HG02870 (cell line): ENCODE data around the gene NAGA.
"Not testable (repeated sequence)": the region's sequence is repeated elsewhere in the genome, so short reads cannot be mapped to it uniquely, and the experiment has no call there.

ENCODE experiments used
- ATAC-seq: cut with Tn5 transposase; IDR thresholded peaks from one replicate; pipeline ENCODE4 v1.9.1; 2021; ENCODE audit warnings: mild to moderate bottlenecking, moderate library complexity; ENCODE audit not compliant: unreplicated experiment

The NAGA gene

DNA sequence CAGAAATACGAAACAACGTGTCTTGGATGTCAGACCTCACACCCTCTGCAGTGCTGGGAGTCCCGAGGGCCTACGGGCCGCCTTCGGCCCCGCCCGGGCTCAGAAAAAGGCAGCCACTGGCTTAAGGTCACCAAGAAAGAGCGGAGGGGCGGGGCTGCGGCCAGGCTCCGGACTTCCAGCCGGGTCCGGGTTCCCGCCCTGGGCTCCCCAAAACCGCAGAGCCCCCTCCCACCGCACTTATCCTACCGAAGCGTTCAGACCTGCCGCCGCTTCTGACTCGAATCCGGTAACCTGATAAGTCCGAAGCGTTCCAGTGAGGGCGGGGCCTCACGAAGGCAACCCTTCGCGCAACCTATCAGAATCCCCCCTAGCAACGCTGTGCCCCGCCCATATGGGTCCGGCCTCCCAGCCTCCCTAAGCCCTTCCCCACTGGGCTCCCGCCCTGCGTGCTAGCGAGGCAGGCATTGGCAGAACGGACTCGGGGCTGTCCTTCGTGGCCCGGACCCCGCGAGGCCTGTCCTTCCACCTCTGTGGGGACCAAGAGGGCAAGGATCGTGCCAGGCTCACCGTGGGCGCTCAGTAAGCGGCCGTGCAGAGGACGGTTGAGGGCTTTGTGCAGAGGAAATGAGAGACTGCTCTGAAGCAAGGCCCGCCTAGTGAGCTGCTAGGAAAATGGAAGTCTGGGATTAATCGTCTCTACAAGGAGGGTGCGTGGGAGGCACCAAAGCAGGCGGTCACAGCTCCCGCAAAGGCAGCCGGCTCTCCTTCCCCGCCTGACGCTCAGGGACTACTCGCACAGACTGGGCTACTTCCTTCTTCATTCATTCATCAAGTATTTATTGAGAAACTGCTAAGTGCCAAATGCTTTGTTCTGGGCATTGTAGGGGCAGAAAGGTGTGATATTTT is at the start of gene NAGA:
Gene NAGA, minus strand, starts transcription at position 296 of the 906 bp plus-strand sequence. CDS start 515 bp downstream, outside the sequence.
- peak; percentile 87 for ATAC-seq

DNA sequence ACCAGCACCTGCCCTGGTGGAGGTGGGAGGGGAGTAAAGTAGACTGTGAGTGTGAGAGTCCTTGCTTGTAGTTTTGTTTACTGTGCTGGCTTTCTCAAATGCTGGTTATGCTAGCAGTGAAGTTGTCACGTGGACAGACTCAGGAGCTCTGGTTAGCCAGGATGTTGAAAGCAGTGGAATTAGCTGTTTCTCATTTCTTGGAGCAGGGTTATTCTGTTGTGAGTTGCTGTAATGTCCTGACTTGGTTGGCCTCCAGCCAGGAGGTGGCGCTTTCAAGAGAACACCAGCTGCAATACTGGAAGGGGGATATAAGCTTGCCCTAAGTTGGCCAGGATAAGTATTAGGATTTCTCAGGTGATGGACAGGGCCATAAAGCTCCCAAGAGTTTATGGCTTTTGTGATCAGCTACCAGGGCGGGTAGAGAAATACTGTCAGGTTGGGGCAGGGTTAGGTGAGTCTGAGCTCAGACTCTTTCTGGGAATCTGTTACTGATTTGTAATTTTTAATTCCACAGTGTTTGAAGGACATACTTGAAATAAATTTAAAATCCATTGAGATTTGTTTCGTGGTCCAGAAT is 46.3 kb upstream of the NAGA start:
- ATAC-seq, result no peak

DNA sequence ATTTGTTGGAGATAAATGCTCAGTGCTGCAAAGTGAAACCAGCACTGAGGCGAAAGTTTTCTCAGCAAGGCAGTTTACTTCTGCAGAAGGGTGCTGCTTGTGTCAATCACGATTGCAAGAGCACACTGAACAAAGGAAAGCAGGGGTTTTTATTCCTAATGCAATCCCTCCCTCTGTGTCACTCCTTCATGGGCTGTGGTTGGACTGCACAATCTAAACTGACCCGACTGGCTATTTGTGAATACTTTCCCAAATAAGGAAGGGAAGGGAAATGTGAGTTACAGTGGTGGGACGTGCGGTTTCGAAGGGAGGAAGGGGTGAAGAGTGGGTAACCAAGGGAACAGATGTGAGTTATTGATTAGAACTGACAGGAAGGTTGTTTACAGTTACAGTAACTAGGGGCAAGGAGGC is 44.8 kb upstream of the NAGA start:
- not testable (repeated sequence) for ATAC-seq

DNA sequence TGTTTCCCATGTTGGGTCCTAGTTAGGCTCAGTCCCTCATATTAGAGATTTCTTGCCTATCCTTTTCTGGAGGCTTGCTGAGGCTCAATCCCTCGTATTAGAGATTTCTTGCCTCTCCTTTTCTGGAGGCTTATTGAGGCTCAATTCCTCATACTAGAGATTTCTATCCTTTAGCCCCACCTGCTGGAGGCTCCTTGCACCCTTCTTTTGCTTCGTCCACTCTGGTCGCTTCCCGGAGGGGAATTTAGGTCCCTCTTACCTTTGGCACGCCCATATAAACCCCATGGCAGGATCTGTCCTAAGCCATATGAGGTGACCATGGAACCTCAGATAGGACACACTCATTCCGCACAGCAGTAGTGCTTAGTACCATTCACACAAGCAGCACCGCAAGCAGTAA is 44.1 kb upstream of the NAGA start:
- no peak for ATAC-seq

DNA sequence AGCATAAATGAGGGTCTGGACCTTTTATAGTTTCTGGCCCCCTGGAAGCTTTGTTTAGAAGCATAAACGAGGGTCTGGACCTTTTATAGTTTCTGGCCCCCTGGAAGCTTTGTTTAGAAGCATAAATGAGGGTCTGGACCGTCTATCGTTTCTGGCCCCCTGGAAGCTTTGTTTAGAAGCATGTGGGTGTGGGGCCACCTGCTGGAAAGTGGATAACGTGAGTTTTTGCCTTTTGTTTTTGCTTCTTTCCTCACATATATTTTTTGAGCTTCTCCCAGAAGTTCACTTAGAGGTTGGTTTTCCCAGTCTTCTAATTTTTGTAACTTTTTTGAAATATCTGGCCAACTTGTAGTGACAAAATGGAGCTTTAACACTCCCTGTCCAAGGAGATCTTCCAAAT is 42.2 kb upstream of the NAGA start:
- ATAC-seq, result not testable (repeated sequence)

DNA sequence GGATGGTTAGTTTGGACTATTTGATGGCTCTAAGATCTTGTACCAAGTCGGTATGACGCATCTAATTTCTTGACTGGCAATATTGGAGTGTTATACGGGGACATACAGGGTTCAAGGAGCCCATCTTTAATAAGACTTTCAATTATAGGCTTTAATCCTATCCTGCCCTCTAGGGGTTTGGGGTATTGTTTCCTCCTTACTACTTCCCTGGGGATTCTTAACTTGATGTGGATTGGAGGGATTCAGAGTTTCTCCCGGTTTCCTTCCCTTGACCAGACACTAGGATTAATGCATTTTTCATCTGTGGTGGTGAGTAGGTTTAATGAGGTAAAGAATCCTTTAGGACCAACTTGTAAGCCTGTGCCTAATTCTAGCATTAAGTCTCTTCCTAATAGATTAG is 41.2 kb upstream of the NAGA start:
- no peak for ATAC-seq

DNA sequence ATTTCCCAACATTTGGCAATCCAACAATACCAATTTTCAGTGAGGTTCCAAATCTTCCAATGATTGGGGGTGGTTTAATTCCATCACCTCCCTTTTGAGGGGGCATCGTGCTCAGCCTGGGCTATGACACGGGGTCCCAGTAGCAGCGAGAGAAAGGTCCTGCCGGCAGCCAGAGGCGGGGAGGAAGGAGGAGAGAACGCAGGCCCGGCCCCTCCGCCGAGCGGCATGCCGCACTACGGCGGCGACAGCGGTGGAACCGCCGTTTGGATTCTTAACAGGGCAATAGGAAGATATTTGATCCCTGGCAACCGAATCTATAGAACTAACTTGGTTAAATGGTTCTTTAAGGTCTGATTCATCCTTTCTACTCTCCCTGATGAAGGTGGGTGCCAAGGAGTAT is 38.2 kb upstream of the NAGA start:
- no peak for ATAC-seq

DNA sequence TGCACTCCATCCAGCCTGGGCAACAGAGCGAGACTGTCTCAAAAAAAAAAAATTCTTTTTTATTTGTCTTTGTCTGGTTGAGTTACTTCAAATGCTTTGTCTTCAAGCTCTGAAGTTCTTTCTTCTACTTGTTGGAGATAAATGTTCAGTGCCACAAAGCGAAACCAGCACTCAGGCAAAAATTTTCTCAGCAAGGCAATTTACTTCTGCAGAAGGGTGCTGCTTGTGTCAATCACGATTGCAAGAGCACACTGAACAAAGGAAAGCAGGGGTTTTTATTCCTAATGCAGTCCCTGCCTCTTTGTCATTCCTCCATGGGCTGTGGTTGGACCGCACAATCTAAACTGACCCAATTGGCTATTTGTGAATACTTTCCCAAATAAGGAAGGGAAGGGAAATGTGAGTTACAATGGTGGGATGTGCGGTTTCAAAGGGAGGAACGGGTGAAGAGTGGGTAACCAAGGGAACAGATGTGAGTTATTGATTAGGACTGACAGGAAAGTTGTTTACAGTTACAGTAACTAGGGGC is 33.8 kb upstream of the NAGA start:
- not testable (repeated sequence) for ATAC-seq

DNA sequence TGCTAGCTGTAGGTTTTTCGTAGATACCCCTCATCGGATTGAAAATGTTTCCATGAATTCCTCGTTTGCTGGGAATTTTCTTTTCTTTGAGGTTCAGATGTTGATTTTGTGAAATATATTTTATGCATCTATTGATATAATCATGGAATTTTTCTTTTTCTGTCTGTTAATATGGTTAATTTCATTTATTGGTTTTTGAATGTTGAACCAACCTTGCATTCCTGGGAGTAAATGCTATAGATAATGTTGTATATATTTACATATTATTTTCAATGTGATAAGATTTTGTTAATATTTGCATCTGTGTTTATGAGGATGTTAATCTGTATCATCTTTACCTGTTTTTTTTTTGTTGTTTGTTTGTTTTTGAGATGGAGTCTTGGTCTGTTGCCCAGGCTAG is 30.6 kb upstream of the NAGA start:
- no peak for ATAC-seq

DNA sequence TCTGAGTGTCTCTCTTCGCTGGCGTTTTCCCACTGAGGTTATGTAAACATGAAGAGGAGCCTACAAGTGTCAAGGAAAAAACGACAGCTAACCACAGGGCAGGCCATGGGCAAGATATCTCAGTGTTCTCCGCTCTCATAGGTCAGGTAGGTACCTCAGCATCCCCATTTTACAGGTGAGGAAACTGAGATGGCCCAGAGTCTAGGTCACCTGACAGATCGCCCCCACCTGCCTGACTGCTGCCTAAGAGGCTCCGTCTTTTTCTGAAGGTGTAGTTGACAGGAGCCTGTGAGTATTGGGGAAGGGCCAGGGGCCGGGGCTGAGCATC is 20.8 kb upstream of the NAGA start:
- ATAC-seq, result no peak

DNA sequence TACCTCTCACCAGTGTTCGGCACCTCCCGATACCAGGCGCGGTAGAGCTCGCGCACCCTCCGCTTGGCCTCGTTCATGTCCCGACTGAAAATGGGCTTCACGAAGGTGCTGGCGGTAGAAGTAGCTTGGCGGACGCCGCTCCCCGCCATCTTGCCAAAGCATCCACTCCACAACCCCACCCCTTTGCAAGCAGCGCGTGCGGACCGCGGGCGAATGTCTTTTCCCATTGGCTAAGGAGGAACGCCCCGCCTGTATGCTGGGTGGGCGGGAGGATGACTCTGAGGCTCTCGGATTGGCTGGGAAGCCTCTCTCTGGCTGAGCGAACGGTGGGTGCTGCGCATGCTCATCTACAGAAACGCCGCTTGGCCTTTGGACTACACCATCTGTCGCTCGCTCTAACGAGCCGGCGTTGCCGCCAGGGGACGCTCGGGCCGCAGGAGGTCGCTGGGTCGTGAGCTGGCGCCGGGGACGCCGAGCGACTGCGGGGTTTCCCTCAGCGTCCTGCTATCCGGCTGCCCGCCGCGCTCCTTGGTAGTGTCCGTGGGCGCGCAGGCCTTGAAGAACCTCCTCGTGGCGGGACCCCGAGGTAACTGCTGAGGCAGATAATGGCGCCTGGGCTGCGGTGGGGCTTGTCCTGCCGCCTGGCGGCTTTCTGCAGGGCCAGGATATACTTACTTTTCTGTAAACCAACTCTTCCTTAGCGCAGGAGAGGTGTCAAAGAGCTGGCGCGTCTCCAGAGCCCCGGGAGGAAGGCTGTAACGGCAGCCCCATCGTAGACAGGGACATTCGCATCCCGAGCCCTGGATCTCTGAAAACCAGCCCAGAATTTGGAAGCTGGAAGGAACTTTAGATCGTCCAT is 20.2 kb upstream of the NAGA start, which contains the start of gene NDUFA6:
Gene NDUFA6, minus strand, starts transcription at position 177 of the 859 bp plus-strand sequence. Its CDS starts 28 bp downstream, at position 149.
- peak; percentile 96 for ATAC-seq

DNA sequence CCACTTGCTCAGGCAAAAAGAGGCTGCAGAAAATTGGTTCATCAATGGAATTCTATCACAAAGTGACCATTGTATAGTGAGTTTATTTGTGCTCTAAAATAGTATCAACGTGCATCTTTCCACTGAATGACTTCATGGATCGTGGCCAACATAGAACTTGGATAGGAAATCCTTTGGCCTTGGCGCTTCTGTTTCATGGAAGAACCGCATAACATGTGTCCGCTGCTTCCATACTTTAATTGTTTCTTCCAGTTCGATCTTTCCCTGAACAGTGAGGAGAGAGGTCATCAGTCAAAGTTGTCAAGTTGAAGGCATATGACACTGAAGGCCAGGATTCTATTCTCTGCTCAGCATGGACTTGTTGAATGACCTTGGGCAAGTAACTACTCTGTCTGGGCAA is 15.4 kb upstream of the NAGA start:
- no peak for ATAC-seq

DNA sequence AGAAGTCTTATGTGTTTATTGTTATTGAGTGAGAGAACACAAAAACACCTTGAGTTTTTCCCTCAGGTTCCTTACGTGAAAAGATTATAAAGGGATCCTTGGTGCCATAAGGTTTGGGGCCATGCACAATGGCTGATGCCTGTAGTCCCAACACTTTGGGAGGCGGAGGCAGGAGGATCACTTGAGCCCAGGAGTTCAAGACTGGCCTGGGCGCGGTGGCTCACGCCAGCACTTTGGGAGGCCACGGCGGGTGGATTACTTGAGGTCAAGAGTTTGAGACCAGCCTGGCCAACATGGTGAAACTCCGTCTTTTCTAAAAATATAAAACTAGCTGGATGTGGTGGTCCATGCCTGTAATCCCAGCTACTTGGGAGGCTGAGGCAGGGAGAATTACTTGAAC is 14.3 kb upstream of the NAGA start:
- ATAC-seq, result no peak

DNA sequence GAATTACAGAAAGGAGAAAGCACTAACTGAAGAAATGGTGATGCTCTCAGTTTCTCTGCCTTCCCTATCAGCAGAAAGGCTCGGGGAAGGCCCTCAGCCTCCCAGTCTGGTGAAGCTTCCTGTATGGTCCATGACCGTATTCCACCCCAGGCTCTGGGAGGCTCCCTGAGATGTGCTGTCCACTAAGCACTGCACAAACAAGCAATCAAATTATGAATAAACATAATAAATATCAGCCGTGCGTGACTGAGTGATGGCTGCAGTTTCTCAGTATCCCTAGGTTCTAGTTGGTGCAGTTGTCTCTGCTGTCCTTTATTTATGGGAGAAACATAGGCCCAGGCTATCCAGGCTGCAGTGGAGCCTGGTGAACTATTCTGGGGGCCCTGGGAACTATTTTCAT is 12.5 kb upstream of the NAGA start:
- ATAC-seq, result no peak

DNA sequence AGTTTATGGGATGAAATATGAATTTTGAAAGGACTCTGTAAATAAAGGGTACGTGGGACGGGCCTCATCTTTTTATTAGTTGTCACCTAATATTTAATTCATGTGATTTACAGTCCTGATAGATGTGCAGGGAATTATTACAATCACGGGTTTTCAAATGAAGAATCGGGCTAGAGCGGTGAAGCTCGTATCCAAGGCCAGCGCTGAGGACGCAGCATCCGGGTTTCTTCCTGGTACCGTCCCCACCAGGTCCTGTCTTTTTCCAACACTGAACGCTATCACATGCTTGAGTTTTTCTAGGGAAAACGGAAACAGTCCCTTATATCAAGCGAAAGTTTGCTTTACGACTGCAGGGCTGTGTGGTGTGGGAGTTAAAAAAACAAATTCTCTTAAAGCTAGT is 9.7 kb upstream of the NAGA start:
- ATAC-seq, result no peak

DNA sequence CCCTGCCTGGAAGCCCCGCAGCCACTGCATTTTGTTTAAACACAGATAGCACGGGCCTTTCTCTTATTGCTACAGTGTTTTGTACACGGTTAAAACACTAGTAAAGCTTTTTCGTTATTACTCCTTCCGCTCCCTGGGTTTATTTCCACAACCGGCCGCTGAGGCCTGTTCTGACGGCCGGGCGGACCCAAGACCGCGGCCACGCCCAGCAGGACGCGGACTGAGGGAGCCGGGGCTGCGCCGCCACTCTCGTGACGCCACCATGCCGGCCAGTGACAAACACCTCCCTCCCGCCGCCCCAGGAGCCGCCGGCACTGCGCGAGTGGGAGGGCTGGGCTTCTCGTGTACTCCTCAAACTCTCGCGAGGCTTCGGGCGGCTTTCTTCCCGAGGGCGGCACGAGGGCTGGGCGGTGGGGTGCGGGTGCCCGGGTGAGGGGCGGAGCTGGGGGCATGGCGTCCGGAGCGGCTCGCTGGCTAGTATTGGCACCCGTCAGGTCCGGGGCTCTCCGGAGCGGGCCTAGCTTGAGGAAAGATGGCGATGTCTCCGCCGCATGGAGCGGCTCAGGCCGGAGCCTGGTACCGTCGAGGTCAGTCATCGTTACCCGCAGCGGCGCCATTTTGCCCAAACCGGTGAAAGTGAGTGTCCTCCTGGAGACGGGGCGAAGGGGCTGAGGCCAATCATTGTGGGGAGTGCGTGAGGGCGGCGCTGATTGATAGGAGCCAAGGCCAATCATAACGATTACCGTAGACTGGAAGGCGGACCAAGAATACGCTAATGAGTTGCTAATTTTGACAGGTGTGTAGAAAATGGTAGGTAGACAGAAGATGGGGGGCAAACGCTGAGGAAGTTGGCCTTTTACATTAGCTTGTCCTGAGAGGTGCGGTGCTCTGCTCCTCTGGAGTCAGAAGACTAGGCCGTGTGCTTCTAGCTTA is 9.0 kb upstream of the NAGA start, which contains the start of gene SMDT1:
Gene SMDT1, plus strand, starts transcription at position 382 of the 933 bp plus-strand sequence. Its CDS starts 69 bp downstream, at position 451.
- ATAC-seq, result peak; percentile 84

DNA sequence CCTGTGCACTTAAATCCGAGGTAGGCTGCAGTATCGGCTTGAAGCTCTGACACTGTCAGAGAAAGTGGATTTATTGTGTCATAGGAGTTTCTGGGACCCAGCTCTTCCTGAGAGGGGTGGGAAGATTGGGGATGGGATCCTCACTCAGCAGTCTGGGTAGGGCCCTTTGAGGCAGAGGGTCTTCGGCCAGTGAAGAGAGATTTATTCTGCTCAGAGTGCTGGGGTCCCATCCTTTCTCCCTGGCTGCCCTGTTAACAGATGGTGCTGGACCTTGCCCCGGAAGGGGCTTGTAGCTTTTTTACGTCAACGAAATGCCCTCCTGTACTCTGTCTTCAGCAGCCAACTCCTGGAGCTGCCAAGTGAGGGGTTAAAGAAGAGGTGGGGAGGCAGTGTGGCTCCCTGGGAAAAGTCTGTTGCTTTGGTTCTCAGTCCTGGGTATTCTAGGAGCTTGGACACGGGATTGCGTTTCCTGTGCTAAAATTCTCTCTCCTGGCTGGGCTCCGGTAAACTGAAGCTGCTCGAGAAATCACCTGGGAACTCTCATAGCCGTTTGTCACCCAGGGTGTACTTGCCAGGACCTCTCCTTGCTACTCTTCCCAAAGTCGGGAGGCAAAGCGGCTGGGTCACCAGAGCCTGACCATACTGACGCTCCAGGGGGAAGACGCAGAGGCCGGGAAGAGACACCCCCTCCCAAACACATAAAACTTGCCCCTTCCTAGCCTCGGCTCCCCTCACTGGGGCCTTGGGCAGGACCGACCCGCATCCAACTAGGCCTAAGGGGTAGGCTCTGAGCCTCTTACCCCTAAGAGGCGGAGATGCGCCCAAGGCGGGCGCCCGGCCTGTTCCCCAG is 8.1 kb upstream of the NAGA start:
- no peak for ATAC-seq

DNA sequence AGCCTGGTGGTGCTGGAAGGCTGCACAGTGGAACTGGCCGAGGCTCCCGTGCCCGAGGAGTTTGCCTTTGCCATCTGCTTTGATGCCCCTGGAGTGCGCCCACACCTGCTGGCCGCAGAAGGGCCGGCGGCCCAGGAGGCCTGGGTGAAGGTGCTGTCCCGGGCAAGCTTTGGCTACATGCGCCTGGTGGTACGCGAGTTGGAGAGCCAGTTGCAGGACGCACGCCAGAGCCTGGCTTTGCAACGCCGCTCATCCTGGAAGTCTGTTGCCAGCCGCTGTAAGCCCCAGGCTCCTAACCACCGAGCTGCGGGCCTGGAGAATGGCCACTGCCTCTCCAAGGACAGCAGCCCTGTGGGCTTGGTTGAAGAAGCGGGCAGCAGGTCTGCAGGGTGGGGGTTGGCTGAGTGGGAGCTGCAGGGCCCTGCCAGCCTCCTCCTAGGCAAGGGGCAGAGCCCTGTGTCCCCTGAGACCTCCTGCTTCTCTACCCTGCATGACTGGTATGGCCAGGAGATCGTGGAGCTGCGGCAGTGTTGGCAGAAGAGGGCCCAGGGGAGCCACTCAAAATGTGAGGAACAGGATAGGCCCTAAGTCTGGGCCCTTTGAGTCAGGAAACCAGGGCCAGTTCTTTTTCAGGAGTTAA is 7.0 kb upstream of the NAGA start:
- no peak for ATAC-seq
